GM18517 (cell line): ENCODE results near the gene PBX4.
A peak's percentile ranks its signal among the peaks of the same experiment; 100 is the strongest.

Source experiments
- ATAC-seq: cut with Tn5 transposase; IDR thresholded peaks from one replicate; pipeline ENCODE4 v1.9.1; 2021; ENCODE audit warnings: mild to moderate bottlenecking, moderate library complexity; ENCODE audit not compliant: unreplicated experiment

The PBX4 gene

DNA sequence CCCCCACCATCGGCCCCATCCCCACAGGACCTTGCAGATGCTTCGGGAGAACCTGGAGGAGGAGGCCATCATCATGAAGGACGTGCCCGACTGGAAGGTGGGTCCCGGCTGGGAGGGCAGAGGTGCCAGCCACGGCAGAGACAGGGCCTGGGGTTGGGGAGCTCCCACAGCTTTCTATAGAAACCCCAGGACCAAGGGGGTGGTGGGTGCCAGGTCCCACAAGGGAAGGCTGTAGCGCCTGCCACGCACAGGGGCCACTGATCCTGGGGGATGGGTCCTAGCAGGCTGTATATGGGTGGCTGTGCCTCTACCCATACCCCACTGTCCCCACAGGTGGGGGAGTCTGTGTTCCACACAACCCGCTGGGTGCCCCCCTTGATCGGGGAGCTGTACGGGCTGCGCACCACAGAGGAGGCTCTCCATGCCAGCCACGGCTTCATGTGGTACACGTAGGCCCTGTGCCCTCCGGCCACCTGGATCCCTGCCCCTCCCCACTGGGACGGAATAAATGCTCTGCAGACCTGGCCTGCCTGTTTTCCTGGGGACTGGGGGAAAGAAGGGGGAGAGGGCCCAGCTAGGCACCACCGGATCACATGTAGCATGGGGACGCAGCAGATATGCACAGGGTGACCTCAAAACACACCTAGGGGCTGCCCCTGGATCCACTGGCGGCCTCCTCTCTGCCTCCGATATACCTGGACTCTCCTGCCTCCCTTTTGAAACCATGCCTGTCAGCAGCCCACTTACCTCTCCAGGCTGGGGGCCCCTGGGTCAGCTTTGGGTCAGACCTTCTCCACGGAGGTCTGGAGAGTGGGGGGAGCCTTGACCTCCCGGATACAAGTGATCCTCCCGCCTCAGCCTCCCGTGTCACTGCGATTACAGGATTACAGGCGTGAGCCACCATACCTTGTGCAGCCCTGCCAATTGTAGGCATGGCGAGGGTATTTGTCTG, 90.5 kb downstream of the PBX4 start:
- ATAC-seq: no peak

GRCh38 chr19:19527371-19527656, 91.2 kb downstream of the PBX4 start:
- no peak for ATAC-seq

DNA sequence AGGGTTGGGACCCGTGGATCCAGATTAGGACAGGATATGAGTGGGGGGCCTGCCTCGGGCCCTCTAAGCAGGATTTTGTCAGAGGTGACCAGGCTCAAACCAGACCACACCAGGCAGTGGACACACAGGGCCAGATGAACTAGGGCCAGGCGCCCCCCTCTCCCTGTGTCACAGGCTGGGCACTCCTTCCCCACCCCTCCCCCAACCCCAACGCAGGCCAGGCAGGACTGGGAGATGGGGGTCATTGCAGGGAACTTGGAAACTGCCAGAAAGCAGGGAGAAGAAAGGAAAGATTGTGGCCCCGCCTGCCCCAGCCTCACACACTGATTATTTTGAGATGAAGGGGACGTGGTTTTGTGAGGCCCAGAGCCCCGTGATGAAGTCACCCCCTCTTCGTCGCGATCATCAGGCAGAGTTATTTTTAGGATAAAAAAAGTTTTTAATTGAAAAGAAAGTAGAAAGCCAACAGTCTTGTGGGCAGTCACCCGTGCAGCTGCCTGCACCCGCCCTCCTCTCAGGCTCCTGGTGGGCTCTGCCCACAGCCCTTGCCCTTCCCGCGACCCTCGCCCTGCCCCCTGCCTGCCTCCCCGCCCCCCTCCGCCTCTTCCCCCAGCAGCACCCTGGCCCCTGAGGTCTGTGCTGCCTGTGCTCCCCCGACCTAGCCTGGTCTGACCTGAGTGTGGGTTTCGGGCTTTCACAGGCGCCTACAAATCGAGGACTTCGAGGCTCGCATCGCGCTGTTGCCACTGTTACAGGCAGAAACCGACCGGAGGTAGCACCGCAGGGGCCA, 91.7 kb downstream of the PBX4 start:
- ATAC-seq: no peak

GRCh38 chr19:19525611-19526380, 92.7 kb downstream of the PBX4 start:
- no peak for ATAC-seq

- no peak for ATAC-seq
These were observed 94.4 kb downstream of the PBX4 start for GRCh38 chr19:19524053-19524452.

DNA sequence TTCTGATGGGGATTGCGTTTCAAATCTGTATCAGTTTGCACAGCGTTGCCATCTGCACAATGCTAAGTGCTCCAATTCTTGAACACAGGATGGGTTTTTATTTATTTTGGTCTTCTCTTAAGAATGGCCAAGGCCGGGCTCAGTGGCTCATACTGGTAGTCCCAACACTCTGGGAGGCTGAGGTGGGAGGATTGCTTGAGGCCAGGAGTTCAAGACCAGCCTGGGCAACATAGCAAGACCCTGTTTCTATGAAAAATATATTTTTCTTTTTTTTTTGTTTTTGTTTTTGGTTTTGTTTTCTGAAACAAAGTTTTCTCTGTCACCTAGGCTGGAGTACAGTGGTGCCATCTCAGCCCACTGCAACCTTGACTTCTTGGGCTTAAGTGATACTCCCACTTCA, 95.3 kb downstream of the PBX4 start:
- no peak for ATAC-seq

GRCh38 chr19:19520989-19521388, 97.5 kb downstream of the PBX4 start:
- no peak for ATAC-seq

DNA sequence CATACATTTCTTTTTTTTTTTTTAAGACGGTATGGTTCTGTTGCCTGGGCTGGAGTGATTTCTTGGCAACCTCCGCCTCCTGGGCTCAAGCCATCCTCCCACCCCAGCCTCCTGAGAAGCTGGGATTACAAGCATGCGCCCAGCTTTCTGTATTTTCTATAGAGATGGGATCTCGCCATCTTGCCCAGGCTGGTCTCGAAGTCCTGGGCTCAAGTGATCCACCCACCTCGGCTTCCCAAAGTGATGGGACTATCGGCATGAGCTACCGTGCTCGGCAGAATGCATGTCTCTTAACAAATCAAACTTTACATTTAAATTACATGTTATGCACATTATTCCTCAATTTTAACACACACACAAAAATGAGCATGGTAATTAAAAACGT, 101.3 kb downstream of the PBX4 start:
- no peak for ATAC-seq

DNA sequence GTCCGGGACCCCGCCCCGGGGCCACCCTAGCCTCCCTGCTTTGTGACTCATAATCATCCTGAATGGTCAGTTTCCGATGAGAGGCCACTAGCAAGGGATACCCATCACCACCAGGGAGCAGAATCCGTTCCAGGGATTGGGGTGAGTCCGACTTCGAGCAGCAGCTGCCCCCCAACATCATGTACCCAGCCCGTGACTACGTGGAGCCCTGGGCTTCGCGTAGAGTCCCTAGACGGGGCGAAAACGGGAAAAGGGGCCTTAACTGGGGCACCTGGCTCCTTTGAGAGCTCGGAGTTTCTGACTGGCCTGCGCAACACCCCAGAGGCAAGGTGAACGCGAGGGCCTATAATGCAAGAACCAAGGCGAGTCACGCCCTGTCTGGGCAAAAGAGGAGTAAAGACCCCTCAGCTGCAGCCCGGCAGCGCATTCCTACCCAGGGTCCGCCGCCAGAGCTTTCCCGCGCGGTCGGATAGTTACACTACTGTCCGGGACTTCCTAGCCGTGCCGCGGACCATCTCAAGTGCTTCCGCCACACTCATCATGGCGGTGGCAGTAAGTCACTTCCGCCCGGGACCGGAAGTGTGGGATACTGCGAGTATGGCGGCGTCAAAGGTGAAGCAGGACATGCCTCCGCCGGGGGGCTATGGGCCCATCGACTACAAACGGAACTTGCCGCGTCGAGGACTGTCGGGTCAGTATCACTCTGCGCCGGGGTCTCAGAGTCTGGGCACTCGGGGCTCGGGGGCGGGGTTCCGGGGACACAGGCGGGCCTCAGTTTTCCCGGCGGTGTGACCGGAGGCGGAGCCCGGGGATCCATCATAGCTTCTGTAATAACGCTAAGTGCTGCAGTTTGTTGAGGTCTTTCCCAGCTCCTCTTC, 102.6 kb downstream of the PBX4 start, which contains the start of gene NDUFA13:
Gene NDUFA13 (plus strand): TSS at position 584 of the 878 bp plus-strand sequence. CDS start 14 bp downstream, at position 598.
- ATAC-seq: peak; percentile 84

- ATAC-seq: no peak
These were observed 103.4 kb downstream of the PBX4 start, which contains the start of gene TSSK6 for GRCh38 chr19:19514881-19515641. TSSK6 (minus strand) TSS chr19:19515548; CDS start chr19:19515427, 121 bp downstream.

DNA sequence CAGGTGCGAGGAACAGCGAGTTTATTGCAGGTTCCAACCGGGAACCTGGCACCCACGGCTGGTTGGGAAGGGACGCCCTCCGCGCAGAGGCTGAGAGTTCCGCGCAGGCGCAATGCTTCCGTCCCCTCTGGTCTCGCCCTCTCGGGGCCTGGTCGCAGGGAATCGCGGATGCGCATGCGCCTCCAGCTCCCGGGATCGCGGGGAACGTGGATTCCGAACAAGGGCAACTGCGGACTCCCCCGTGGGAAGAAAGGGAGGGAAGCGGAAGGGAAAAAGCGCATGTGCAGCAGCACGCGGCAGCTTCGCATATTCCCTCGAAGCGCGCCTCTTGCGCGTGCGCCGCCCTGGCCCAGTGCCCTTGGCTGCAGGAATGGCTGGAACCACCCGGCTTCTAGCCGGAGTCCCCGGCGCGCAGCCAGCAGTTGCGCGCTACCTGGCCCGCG, 104.3 kb downstream of the PBX4 start:
- no peak for ATAC-seq

DNA sequence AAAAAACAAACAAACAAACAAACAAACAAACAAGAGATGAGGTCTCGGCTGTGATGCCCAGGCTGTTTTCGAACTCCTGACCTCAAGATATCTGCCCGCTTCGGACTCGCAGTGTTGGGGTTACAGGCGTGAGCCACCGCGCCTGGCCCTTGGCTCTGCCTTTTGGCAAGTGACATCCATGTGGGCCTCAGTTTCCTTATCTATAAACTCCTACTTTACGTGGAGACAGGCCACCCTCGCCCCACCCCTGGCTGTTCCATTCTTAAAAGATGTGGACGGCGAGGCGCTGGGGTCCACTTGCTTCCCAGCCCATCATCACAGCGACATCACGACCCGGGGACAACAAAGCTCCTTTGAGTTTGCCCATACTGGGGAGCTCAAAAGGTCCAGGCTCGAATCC, 104.8 kb downstream of the PBX4 start:
- ATAC-seq: no peak
